OCI-LY3 (cell line): Measurements from ENCODE around the gene TOMM40.

ENCODE experiments used
- EZH2phosphoT487 ChIP-seq: fragments of 200-600 bp; shearing (Covaris generic); IDR thresholded peaks from 2 replicates; pipeline ENCODE4 v1.6.1; 2018; ENCODE audit warnings: antibody characterized with exemption, mixed run types, low read depth
- TF ChIP-seq, protein P1 (sequence below): fragments of 200-600, 300-600 bp; sonication (generic); IDR thresholded peaks from 2 replicates; pipeline ENCODE4 v1.5.1; 2014; ENCODE audit warnings: antibody characterized with exemption, low read length, low read depth

DNA sequence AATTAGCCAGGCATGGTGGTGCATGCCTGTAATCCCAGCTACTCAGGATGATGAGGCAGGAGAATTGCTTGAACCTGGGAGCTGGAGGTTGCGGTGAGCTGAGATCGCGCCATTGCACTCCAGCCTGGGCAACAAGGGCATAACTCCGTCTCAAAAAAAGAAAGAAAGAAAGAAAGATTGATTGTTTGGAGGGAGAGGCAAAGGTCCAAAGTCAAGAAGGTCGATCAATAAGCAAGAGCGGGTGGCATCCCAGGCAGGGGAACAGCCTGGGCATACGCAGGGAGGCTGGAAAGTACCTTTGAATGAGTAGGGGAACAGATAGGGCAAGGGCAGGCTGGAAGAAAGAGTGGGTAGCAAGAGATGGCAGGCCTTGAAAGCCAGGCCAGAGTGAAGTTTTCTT is 39.0 kb downstream of the TOMM40 start:
- TF ChIP-seq, protein P1, sequence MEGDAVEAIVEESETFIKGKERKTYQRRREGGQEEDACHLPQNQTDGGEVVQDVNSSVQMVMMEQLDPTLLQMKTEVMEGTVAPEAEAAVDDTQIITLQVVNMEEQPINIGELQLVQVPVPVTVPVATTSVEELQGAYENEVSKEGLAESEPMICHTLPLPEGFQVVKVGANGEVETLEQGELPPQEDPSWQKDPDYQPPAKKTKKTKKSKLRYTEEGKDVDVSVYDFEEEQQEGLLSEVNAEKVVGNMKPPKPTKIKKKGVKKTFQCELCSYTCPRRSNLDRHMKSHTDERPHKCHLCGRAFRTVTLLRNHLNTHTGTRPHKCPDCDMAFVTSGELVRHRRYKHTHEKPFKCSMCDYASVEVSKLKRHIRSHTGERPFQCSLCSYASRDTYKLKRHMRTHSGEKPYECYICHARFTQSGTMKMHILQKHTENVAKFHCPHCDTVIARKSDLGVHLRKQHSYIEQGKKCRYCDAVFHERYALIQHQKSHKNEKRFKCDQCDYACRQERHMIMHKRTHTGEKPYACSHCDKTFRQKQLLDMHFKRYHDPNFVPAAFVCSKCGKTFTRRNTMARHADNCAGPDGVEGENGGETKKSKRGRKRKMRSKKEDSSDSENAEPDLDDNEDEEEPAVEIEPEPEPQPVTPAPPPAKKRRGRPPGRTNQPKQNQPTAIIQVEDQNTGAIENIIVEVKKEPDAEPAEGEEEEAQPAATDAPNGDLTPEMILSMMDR: no peak
- no peak for TF ChIP-seq EZH2phosphoT487
